Urinary bladder (tissue), 4 donors: ENCODE measurements around the gene CLRN2. TPM values are rescaled to one million over a fixed set of nuclear protein-coding genes. Genes with fewer than 3 reads are reported as not detected.

Experiments used
- DNase-seq: peaks from one replicate; pipeline ENCODE4 v3.0.0-alpha.2; 2015; ENCODE audit errors: extremely low spot score
- H3K27ac ChIP-seq: one replicate; pipeline ENCODE4 v1.5.1; 2013; ENCODE audit warnings: low read depth, mild to moderate bottlenecking, moderate library complexity
- H3K36me3 ChIP-seq: one replicate; pipeline ENCODE4 v1.6.1; 2013; ENCODE audit warnings: mild to moderate bottlenecking, moderate library complexity; ENCODE audit not compliant: insufficient read depth
- H3K4me1 ChIP-seq: one replicate; pipeline ENCODE4 v1.6.1; 2013; ENCODE audit warnings: mild to moderate bottlenecking, moderate library complexity; ENCODE audit not compliant: insufficient read depth
- H3K4me3 ChIP-seq: one replicate; pipeline ENCODE4 v1.5.1; 2013; ENCODE audit warnings: low read depth, low read length
- WGBS: extraction: QIAGEN DNeasy Blood & Tissue Kit; methylation state at CpG from one replicate; pipeline ENCODE4 v1.1.7; 2013; 5-methylcytosine and 5-hydroxymethylcytosine counted together
- polyA plus RNA-seq: library from polyadenylated mRNA; stranded (reverse); fragments of 200-250 nt; gene quantifications from one replicate; pipeline ENCODE4 v1.2.3, GENCODE V29; 2013
- total RNA-seq: library from RNA; depleted of rRNA; stranded (reverse); fragments of >200 nt; gene quantifications from one replicate; pipeline ENCODE4 v1.2.3, GENCODE V29; 2014
- donor health status: healthy with polysubstance abuse.
- donor health status: healthy.

Gene CLRN2
- total and polyA plus RNA-seq, 2 donors, result not detected

- Histone ChIP-seq H3K4me1 (no peaks in the 10 kb centered on the region), H3K36me3 (no peaks in the 10 kb centered on the region), H3K4me3 (no peak overlapping the region), H3K27ac (no peak overlapping the region)
- 84% methylated on average over 5 of the region's 5 CpGs for WGBS
- DNase-seq, result no peak
These were observed 1.8 kb upstream of the CLRN2 start for GRCh38 chr4:17512973-17513665.

GRCh38 chr4:17515445-17516407 lies 761 bp downstream of the CLRN2 start:
- no peak for DNase-seq
- Histone ChIP-seq H3K36me3 (no peaks in the 10 kb centered on the region), H3K4me3 (no peak overlapping the region), H3K4me1 (no peaks in the 10 kb centered on the region), H3K27ac (no peak overlapping the region)
- 69% methylated on average over 14 of the region's 14 CpGs for WGBS

GRCh38 chr4:17516980-17517379 lies 2.0 kb downstream of the CLRN2 start:
- H3K4me3 ChIP-seq, result no peak overlapping the region
- H3K36me3 ChIP-seq, result no peaks in the 10 kb centered on the region
- 44% methylated on average over 1 of the region's 1 CpG for WGBS
- no peak for DNase-seq
- no peak overlapping the region for H3K27ac ChIP-seq
- no peaks in the 10 kb centered on the region for H3K4me1 ChIP-seq

GRCh38 chr4:17517664-17518063 lies 2.7 kb downstream of the CLRN2 start:
- H3K4me1 ChIP-seq, result no peaks in the 10 kb centered on the region
- no peak for DNase-seq
- no peak overlapping the region for H3K4me3 ChIP-seq
- H3K27ac ChIP-seq, result no peak overlapping the region
- H3K36me3 ChIP-seq, result no peaks in the 10 kb centered on the region
- WGBS, result 33% methylated on average over 5 of the region's 5 CpGs

- Histone ChIP-seq H3K36me3 (no peaks in the 10 kb centered on the region), H3K4me1 (no peaks in the 10 kb centered on the region), H3K27ac (no peak overlapping the region), H3K4me3 (no peak overlapping the region)
- 84% methylated on average over 5 of the region's 5 CpGs for WGBS
- no peak for DNase-seq
These were observed 6.6 kb downstream of the CLRN2 start for GRCh38 chr4:17521595-17521994.

- Histone ChIP-seq H3K4me3 (no peak overlapping the region), H3K36me3 (no peaks in the 10 kb centered on the region), H3K27ac (no peak overlapping the region), H3K4me1 (no peaks in the 10 kb centered on the region)
- DNase-seq, result no peak
- 39% methylated on average over 2 of the region's 2 CpGs for WGBS
These were observed 8.7 kb downstream of the CLRN2 start for GRCh38 chr4:17523662-17524061.

GRCh38 chr4:17526695-17527477 lies 11.9 kb downstream of the CLRN2 start:
- DNase-seq, result no peak
- Histone ChIP-seq H3K36me3 (no peaks in the 10 kb centered on the region), H3K4me3 (no peak overlapping the region), H3K27ac (no peak overlapping the region), H3K4me1 (no peaks in the 10 kb centered on the region)
- 85% methylated on average over 27 of the region's 27 CpGs for WGBS

- Histone ChIP-seq H3K4me3 (no peak overlapping the region), H3K4me1 (no peaks in the 10 kb centered on the region), H3K36me3 (no peaks in the 10 kb centered on the region), H3K27ac (no peak overlapping the region)
- 83% methylated on average over 10 of the region's 10 CpGs for WGBS
- no peak for DNase-seq
These were observed 13.7 kb downstream of the CLRN2 start for GRCh38 chr4:17528551-17529165.

GRCh38 chr4:17531538-17532285 lies 16.7 kb downstream of the CLRN2 start:
- no peak overlapping the region for H3K27ac ChIP-seq
- 74% methylated on average over 8 of the region's 8 CpGs for WGBS

GRCh38 chr4:17534705-17535104 lies 19.7 kb downstream of the CLRN2 start:
- Histone ChIP-seq H3K4me1 (no peaks in the 10 kb centered on the region), H3K36me3 (no peaks in the 10 kb centered on the region), H3K4me3 (no peak overlapping the region), H3K27ac (no peak overlapping the region)
- 96% methylated on average over 4 of the region's 4 CpGs for WGBS
- DNase-seq, result no peak

More at GRCh38 chr4:17531538-17532285, 16.7 kb downstream of the CLRN2 start:
- H3K36me3 ChIP-seq, result no peaks in the 10 kb centered on the region
- DNase-seq, result no peak
- no peaks in the 10 kb centered on the region for H3K4me1 ChIP-seq
- H3K4me3 ChIP-seq, result no peak overlapping the region

GRCh38 chr4:17535242-17535641 lies 20.3 kb downstream of the CLRN2 start:
- no peaks in the 10 kb centered on the region for H3K4me1 ChIP-seq
- H3K4me3 ChIP-seq, result no peak overlapping the region
- no peak for DNase-seq
- no peak overlapping the region for H3K27ac ChIP-seq
- WGBS, result 89% methylated on average over 4 of the region's 4 CpGs
- H3K36me3 ChIP-seq, result no peaks in the 10 kb centered on the region

- Histone ChIP-seq H3K4me3 (no peak overlapping the region), H3K4me1 (no peaks in the 10 kb centered on the region), H3K36me3 (no peaks in the 10 kb centered on the region), H3K27ac (no peak overlapping the region)
- DNase-seq, result no peak
- 73% methylated on average over 3 of the region's 3 CpGs for WGBS
These were observed 20.9 kb downstream of the CLRN2 start for GRCh38 chr4:17535906-17536305.
